GM12801 (cell line): Measurements from ENCODE around the gene ATP1A4.

Experiments used
- CTCF ChIP-seq: IDR thresholded peaks from one replicate; pipeline ENCODE4 v1.5.1; 2011; ENCODE audit warnings: control low read depth; ENCODE audit not compliant: insufficient read length; ENCODE audit errors: extremely low read depth

ATP1A4 gene

GRCh38 chr1:160204526-160205241 is 53.3 kb downstream of the ATP1A4 start:
- no peak for TF ChIP-seq CTCF

GRCh38 chr1:160205242-160206035 is 54.0 kb downstream of the ATP1A4 start, which contains the start of gene PEA15:
Gene PEA15, plus strand, starts transcription at chr1:160205384. Its CDS starts 6,161 bp downstream, at chr1:160211545.
- no peak for TF ChIP-seq CTCF

GRCh38 chr1:160206036-160206389 is 54.6 kb downstream of the ATP1A4 start:
- no peak for TF ChIP-seq CTCF

- TF ChIP-seq CTCF = no peak
Observed at GRCh38 chr1:160206421-160207117, 55.2 kb downstream of the ATP1A4 start.

- no peak for TF ChIP-seq CTCF
Observed at GRCh38 chr1:160207118-160207650, 55.8 kb downstream of the ATP1A4 start.

- no peak for TF ChIP-seq CTCF
Observed at GRCh38 chr1:160207771-160208556, 56.6 kb downstream of the ATP1A4 start.
